Measurements from ENCODE around the gene GABARAPL2. TPM values are rescaled to one million over a fixed set of nuclear protein-coding genes. Genes with fewer than 3 reads are reported as not detected.
"Not testable (repeated sequence)": the region's sequence is repeated elsewhere in the genome, so short reads cannot be mapped to it uniquely, and the experiment has no call there.

Gene GABARAPL2
- total RNA-seq, 2 experiments from 2014 or later, result 63.3 to 66.8 TPM

DNA sequence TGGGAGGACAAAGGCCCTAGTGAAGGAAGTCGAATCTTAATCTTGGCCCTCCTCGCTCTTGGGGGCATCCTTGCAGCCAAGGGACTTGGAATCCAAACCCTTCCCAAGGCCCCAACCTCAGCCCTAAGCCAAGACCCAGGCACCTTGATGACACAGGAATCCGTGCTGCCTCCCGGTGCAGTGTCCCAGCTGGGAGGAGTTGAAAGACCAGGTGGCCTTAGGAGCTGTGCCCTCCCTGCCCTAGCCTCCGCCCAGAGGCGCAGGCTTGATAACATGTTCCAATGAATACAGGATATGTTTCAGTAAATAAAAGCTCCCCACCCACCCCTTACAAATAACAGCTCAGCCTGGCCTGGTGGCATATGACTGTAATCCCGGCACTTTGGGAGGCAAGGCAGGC is 30.3 kb upstream of the GABARAPL2 start, which contains the start of gene CHST5:
Gene CHST5, minus strand, starts transcription at position 208 of the 400 bp plus-strand sequence. CDS start 5,724 bp downstream, outside the sequence.
- intact Hi-C loops (cut with micrococcal nuclease), result no loop called here
- Mint-ChIP-seq H3K36me3 (ENCODE audit: low read depth) (no peaks in the 10 kb centered on the region), H3K27me3 (ENCODE audit: low read depth) (no peaks in the 10 kb centered on the region), H3K4me1 (ENCODE audit: low read depth) (no peaks in the 10 kb centered on the region), H3K27ac (no peak within 1 kb of the TSS), H3K9me3 (no peaks in the 10 kb centered on the region), H3K4me3 (no peak within 1 kb of the TSS)
- DNase-seq, result no peak
- CTCF ChIA-PET, result interaction anchor here (0.6 to 1.8 kb wide), 3 partner anchors 15 to 63 kb away, joined by 3 to 5 read pairs (median 5); no protein-coding TSS in a partner anchor

DNA sequence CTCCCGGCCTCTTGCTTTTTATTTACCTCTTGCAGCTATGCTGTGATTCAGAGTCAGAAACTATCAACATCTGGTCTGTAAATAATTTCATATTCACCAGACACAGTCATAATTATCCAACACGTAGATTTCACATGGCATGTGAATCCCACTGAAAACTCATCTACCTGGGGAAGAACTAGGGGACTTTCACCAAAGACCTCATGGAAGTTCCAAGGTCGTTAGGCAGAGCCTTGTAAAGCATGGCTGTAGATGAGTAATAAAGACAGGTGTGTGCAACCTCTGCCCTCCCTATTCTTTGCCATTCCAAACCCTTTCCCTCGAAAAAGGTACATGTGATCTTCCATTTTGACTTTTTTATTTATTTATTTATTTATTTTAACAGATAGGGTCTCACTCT is 28.4 kb upstream of the GABARAPL2 start:
- DNase-seq, result no peak
- Mint-ChIP-seq H3K27ac (no peak overlapping the region), H3K4me1 (ENCODE audit: low read depth) (no peaks in the 10 kb centered on the region), H3K27me3 (ENCODE audit: low read depth) (no peaks in the 10 kb centered on the region), H3K36me3 (ENCODE audit: low read depth) (peaks cover 2% of the 10 kb centered on the region), H3K9me3 (no peaks in the 10 kb centered on the region), H3K4me3 (no peak overlapping the region)
- CTCF ChIA-PET, result interaction anchor here (0.6 to 0.9 kb wide), 3 partner anchors 13 to 390 kb away, joined by 4 read pairs; no protein-coding TSS in a partner anchor
- intact Hi-C loops (cut with micrococcal nuclease), result no loop called here

GRCh38 chr16:75538882-75539565 is 27.2 kb upstream of the GABARAPL2 start:
- intact Hi-C loops (cut with micrococcal nuclease); H3K9me3 Mint-ChIP-seq; DNase-seq; H3K27me3 Mint-ChIP-seq (ENCODE audit: low read depth); H3K4me1 Mint-ChIP-seq (ENCODE audit: low read depth); H3K36me3 Mint-ChIP-seq (ENCODE audit: low read depth); H3K4me3 Mint-ChIP-seq; H3K27ac Mint-ChIP-seq; CTCF ChIA-PET: not testable (repeated sequence)

DNA sequence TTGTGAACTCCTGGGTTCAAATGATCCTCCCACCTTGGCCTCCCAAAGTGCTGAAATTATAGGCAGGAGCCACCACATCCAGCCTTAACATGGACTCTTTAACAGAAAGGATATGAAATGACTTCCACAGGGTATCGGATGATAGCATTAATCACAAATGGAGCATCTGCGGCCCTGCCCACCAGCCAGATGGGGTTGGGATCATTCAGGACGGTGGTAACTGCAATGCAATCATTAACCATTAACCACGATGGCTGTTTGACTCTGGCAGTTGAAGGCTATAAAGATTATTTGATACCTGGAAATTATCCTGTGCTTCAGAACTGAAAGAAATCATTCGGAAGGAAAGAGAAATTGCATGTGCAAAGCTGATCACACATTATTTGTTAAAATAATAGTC is 24.9 kb upstream of the GABARAPL2 start:
- Mint-ChIP-seq H3K27me3 (ENCODE audit: low read depth) (no peaks in the 10 kb centered on the region), H3K27ac (no peak overlapping the region), H3K4me1 (ENCODE audit: low read depth) (no peaks in the 10 kb centered on the region), H3K36me3 (ENCODE audit: low read depth) (peaks cover 3% of the 10 kb centered on the region), H3K9me3 (no peaks in the 10 kb centered on the region), H3K4me3 (no peak overlapping the region)
- DNase-seq, result no peak
- CTCF ChIA-PET, result interaction anchor here (1.1 kb wide), 1 partner anchor 341 kb away, joined by 3 read pairs; no protein-coding TSS in a partner anchor
- intact Hi-C loops (cut with micrococcal nuclease), result no loop called here

GRCh38 chr16:75542462-75542861 is 23.7 kb upstream of the GABARAPL2 start:
- H3K27me3 Mint-ChIP-seq (ENCODE audit: low read depth); H3K4me1 Mint-ChIP-seq (ENCODE audit: low read depth); DNase-seq; CTCF ChIA-PET; H3K9me3 Mint-ChIP-seq; H3K27ac Mint-ChIP-seq; intact Hi-C loops (cut with micrococcal nuclease); H3K4me3 Mint-ChIP-seq; H3K36me3 Mint-ChIP-seq (ENCODE audit: low read depth): not testable (repeated sequence)

DNA sequence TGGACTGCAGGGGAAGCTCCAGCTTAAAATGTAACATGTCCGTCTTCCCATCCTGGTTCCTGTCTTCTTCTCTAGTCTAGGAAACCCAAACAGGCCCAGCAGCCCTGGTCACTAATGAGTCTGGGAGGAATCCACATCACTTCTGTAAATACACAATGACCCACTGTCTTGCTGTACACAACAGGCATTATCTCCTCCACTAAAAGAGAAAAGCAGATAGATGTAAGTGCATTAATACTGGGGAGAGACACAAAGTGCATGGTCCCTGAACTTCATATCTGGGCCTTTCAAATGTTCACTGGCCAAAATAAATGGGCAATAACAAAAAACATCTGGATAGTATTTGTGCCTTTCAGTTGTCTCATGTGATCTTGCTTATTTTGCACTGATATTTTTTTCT is 20.3 kb upstream of the GABARAPL2 start:
- H3K27me3 Mint-ChIP-seq (ENCODE audit: low read depth); H3K36me3 Mint-ChIP-seq (ENCODE audit: low read depth); intact Hi-C loops (cut with micrococcal nuclease); H3K4me1 Mint-ChIP-seq (ENCODE audit: low read depth); H3K27ac Mint-ChIP-seq; H3K4me3 Mint-ChIP-seq; H3K9me3 Mint-ChIP-seq; DNase-seq: not testable (repeated sequence)
- CTCF ChIA-PET, result interaction anchor here (0.6 kb wide), 1 partner anchor 264 kb away, joined by 3 read pairs; no protein-coding TSS in a partner anchor

DNA sequence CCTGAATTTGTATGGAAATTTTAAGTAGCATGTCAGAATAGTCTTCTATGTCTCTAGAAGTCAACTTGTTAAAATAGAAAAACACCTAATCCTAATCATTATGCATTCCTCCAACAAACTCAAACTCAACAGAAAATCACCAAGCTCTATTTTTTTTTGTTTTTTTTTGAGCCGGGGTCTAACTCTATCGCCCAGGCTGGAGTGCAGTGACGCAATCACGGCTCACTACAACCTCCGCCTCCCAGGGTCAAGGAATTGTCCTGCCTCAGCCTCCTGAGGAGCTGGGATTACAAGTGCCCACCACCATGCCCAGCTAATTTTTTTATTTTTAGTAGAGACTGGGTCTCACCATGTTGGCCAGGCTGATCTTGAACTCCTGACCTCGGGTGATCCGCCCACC is 19.9 kb upstream of the GABARAPL2 start:
- CTCF ChIA-PET, result interaction anchor here (0.6 kb wide), 1 partner anchor 264 kb away, joined by 3 read pairs; no protein-coding TSS in a partner anchor
- Mint-ChIP-seq H3K9me3 (no peaks in the 10 kb centered on the region), H3K27me3 (ENCODE audit: low read depth) (no peaks in the 10 kb centered on the region), H3K27ac (no peak overlapping the region), H3K4me1 (ENCODE audit: low read depth) (peaks cover 9% of the 10 kb centered on the region), H3K4me3 (no peak overlapping the region), H3K36me3 (ENCODE audit: low read depth) (peaks cover 3% of the 10 kb centered on the region)
- no peak for DNase-seq
- intact Hi-C loops (cut with micrococcal nuclease), result no loop called here

GRCh38 chr16:75548456-75548855 is 17.7 kb upstream of the GABARAPL2 start:
- intact Hi-C loops (cut with micrococcal nuclease); H3K36me3 Mint-ChIP-seq (ENCODE audit: low read depth); H3K9me3 Mint-ChIP-seq; H3K27me3 Mint-ChIP-seq (ENCODE audit: low read depth); H3K4me3 Mint-ChIP-seq; CTCF ChIA-PET; H3K4me1 Mint-ChIP-seq (ENCODE audit: low read depth); DNase-seq; H3K27ac Mint-ChIP-seq: not testable (repeated sequence)

DNA sequence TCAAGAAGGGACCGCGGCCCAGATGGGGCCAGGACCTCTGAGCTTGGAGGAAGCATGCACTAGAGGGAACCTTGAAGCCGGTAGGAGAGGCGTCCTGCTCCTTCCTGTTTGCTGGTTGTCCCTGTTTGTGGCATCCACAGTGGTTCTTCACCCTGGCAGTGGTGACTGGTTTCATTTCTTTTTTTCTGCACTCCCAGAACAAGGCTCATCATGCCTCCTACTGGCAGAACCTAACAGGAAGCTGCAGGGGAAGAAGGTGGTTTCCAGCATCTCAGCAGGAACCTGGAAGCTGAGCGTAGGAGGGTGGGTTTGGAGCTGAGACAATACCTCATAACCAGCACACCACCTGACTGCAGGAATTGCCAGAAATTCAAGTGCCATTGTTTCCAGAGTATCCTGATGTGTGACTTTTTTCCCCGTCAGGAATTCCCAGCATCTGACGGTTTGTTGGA is 15.9 kb upstream of the GABARAPL2 start:
- Mint-ChIP-seq H3K36me3 (ENCODE audit: low read depth) (no peaks in the 10 kb centered on the region), H3K4me3 (no peak overlapping the region), H3K27me3 (ENCODE audit: low read depth) (peaks cover 4% of the 10 kb centered on the region), H3K27ac (no peak overlapping the region), H3K9me3 (no peaks in the 10 kb centered on the region), H3K4me1 (ENCODE audit: low read depth) (peaks cover 12% of the 10 kb centered on the region)
- intact Hi-C loops (cut with micrococcal nuclease), result loop anchor here (1.0 kb wide), 2 partner anchors 33 to 79 kb away; no protein-coding TSS in a partner anchor
- peak; percentile 69 for DNase-seq
- CTCF ChIA-PET, result interaction anchor here (0.6 to 3.7 kb wide), 10 partner anchors 19 to 316 kb away, joined by 3 to 27 read pairs (median 4); no protein-coding TSS in a partner anchor

GRCh38 chr16:75552951-75553350 is 13.2 kb upstream of the GABARAPL2 start:
- peaks cover 4% of the 10 kb centered on the region for H3K27me3 Mint-ChIP-seq (ENCODE audit: low read depth)
- peaks cover 14% of the 10 kb centered on the region for H3K4me1 Mint-ChIP-seq (ENCODE audit: low read depth)
- no peaks in the 10 kb centered on the region for H3K9me3 Mint-ChIP-seq
- H3K27ac Mint-ChIP-seq, result no peak overlapping the region
- CTCF ChIA-PET, result interaction anchor here (1.5 to 3.7 kb wide), 3 partner anchors 36 to 81 kb away, joined by 4 to 22 read pairs (median 12); no protein-coding TSS in a partner anchor
- no peaks in the 10 kb centered on the region for H3K36me3 Mint-ChIP-seq (ENCODE audit: low read depth)
- intact Hi-C loops (cut with micrococcal nuclease), result no loop called here
- H3K4me3 Mint-ChIP-seq, result no peak overlapping the region
- no peak for DNase-seq

DNA sequence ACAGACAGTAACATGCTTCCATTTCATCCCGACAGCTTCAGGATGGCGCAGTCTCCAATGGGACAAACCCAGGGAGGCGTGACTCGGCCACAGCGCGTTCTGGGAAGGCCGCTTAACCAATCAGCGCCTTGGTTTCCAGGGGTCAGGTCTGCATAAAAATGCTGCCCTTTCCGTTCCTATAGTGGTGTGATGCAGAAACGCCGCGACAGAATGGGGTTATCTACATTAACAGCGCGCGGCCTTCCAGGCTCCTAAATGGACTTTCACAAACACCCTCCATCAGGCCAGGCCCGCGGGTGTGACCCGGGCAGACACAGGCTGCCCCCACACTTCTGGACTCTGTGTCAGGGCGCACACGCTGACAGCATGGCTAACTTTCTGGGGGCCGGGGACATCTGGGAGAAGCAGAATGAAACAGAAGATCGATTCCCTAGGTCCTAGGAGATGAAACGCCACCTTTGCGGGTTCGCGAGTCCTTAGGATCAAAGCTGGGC is 10.9 kb upstream of the GABARAPL2 start:
- CTCF ChIA-PET, result interaction anchor here (1.4 to 3.4 kb wide), 2 partner anchors 38 to 60 kb away, joined by 5 to 13 read pairs; no protein-coding TSS in a partner anchor
- Mint-ChIP-seq H3K27me3 (ENCODE audit: low read depth) (peaks cover 8% of the 10 kb centered on the region), H3K36me3 (ENCODE audit: low read depth) (no peaks in the 10 kb centered on the region), H3K9me3 (no peaks in the 10 kb centered on the region), H3K4me1 (ENCODE audit: low read depth) (peaks cover 9% of the 10 kb centered on the region), H3K4me3 (peak overlapping the region; percentile 87), H3K27ac (no peak overlapping the region)
- intact Hi-C loops (cut with micrococcal nuclease), result no loop called here
- peak; percentile 21 for DNase-seq

DNA sequence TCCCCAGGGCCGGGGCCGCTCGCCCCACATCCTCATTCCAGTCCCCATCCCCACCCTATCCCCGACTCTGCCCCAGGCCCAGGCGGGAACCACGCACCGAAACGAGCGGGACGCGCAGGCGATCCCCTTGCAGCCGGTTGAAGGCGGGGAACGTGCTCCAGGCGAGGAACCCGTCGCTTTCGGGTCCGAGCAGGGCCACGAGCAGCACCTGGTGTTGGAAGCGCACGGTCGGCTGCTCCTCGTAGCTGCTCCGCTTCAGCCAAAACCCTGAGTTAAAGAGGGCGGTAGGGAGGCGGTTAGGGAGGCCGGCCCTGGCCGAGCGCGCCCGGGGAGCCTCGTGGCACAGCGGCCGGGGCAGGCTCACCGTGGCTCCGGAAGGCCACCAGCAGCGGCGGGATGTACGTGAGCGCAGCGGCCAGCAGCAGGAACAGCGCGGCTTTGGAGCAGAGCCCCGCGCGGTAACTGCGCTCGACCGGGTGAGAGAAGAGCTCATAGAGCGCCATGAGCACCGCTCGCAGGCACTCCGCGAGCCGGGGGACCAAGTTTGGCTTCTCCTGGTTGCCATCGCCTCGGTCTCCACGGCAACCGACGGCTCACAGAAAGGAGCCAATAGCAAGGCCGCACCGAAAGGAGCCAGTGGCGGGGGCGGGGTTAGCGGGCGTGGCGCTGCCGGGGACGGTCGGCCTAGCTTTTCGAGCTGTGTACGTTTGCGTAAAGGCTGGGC is 10.3 kb upstream of the GABARAPL2 start, which contains the start of gene TMEM231:
Gene TMEM231, minus strand, starts transcription at position 546 of the 724 bp plus-strand sequence. Its CDS starts 43 bp downstream, at position 503.
- H3K27ac Mint-ChIP-seq, result peak within 1 kb of the TSS; percentile 77
- CTCF ChIA-PET, result interaction anchor here (1.2 to 3.4 kb wide), 3 partner anchors 39 to 91 kb away, joined by 4 to 13 read pairs (median 5); no protein-coding TSS in a partner anchor
- H3K27me3 Mint-ChIP-seq (ENCODE audit: low read depth), result peaks cover 8% of the 10 kb centered on the region
- peak within 1 kb of the TSS; percentile 87 for H3K4me3 Mint-ChIP-seq
- peak; percentile 98 for DNase-seq
- peaks cover 5% of the 10 kb centered on the region for H3K4me1 Mint-ChIP-seq (ENCODE audit: low read depth)
- no peaks in the 10 kb centered on the region for H3K36me3 Mint-ChIP-seq (ENCODE audit: low read depth)
- H3K9me3 Mint-ChIP-seq, result no peaks in the 10 kb centered on the region
- intact Hi-C loops (cut with micrococcal nuclease), result loop anchor here (1.0 to 2.0 kb wide), 8 partner anchors 9 to 1634 kb away; partner anchors contain the start of genes ADAT1, CFDP1, KARS1 and TERF2IP
